ENCODE measurements around the gene MBD3L2B. TPM values are rescaled to one million over a fixed set of nuclear protein-coding genes. Genes with fewer than 3 reads are reported as not detected.

Gene MBD3L2B
- polyA plus RNA-seq, 1 donor (not counting 4 experiments of a cell fraction or from before 2014, with no cell fraction given) = not detected

DNA sequence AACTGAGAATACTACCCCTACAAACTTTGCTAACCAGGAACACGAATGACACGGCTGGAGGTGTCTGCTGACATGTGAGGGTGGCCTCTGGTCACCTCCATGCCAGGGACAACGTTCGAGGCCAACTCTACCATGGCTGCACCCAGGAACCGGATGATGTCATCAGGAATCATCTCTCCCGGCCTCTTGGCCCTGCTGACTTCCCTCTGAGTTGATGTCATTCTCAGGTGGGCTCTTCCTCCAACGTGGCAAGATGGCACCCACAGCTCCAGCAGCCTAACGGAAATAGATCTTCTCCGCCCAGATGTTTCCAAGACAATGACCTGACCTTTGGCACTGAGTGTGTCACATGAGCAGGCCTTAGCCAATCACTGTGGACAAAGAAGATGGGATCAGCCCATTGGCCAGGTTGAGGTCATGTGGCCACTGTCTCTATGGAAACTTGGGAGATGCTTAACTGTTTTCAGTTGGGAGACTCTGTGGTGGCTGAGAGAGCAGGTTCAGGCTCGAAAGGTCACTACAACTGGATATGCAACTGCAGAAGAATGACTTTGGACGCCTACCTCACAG is 15.0 kb downstream of the MBD3L2B start:
- H2AFZ ChIP-seq (ENCODE audit: control insufficient read depth, low read length) = no peak overlapping the region
- TF ChIP-seq EZH2 (IDR thresholded peaks at IDR 0.05; ENCODE audit: low read length) = no peak
- TF ChIP-seq, protein P1, sequence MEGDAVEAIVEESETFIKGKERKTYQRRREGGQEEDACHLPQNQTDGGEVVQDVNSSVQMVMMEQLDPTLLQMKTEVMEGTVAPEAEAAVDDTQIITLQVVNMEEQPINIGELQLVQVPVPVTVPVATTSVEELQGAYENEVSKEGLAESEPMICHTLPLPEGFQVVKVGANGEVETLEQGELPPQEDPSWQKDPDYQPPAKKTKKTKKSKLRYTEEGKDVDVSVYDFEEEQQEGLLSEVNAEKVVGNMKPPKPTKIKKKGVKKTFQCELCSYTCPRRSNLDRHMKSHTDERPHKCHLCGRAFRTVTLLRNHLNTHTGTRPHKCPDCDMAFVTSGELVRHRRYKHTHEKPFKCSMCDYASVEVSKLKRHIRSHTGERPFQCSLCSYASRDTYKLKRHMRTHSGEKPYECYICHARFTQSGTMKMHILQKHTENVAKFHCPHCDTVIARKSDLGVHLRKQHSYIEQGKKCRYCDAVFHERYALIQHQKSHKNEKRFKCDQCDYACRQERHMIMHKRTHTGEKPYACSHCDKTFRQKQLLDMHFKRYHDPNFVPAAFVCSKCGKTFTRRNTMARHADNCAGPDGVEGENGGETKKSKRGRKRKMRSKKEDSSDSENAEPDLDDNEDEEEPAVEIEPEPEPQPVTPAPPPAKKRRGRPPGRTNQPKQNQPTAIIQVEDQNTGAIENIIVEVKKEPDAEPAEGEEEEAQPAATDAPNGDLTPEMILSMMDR (optimal IDR thresholded peaks at IDR 0.05 in 1 of 3, IDR thresholded peaks at IDR 0.05 in 1 of 3, conservative IDR thresholded peaks at IDR 0.05 in 1 of 3; ENCODE audit: extremely low read depth in 1 of 3, insufficient read depth in 2 of 3, low read length in 3 of 3) = no peak
- H4K20me1 ChIP-seq (ENCODE audit: control insufficient read depth, extremely low read depth, insufficient read depth, low read length) = no peaks in the 10 kb centered on the region
- H3K4me3 ChIP-seq (ENCODE audit: control insufficient read depth in 2 of 3, extremely low read depth in 1 of 3, insufficient read depth in 2 of 3, low read depth in 1 of 3, low read length in 3 of 3) = no peak overlapping the region
- H3K36me3 ChIP-seq (ENCODE audit: control insufficient read depth in 2 of 2, extremely low read depth in 1 of 2, insufficient read depth in 2 of 2, low read length in 2 of 2) = no peaks in the 10 kb centered on the region
- H3K27me3 ChIP-seq (ENCODE audit: control insufficient read depth, extremely low read depth, insufficient read depth, low read length) = no peaks in the 10 kb centered on the region
- H3K9ac ChIP-seq (ENCODE audit: control insufficient read depth, extremely low read depth, insufficient read depth, low read length) = no peak overlapping the region
- H3K27ac ChIP-seq (ENCODE audit: control insufficient read depth, insufficient read depth, low read length) = no peak overlapping the region
- H3K9me1 ChIP-seq (ENCODE audit: control insufficient read depth, extremely low read depth, insufficient read depth, low read length) = no peaks in the 10 kb centered on the region
- no peak for DNase-seq (ENCODE audit: low read depth, low spot score)
- H3K9me3 ChIP-seq (ENCODE audit: control insufficient read depth, low read depth, low read length) = peaks cover 2% of the 10 kb centered on the region
- no peak overlapping the region for H3K4me2 ChIP-seq (ENCODE audit: control insufficient read depth, extremely low read depth, insufficient read depth, low read depth, low read length)
- no peaks in the 10 kb centered on the region for H3K79me2 ChIP-seq (ENCODE audit: control insufficient read depth, insufficient read depth, low read length)
- FAIRE-seq = no peak
- dilution Hi-C loops (cut with MboI; ENCODE audit: extremely low pct_ligation_motif_present, low sequenced_read_pairs) = no loop called here
- H3K4me1 ChIP-seq (ENCODE audit: control insufficient read depth, extremely low read depth, insufficient read depth, low read length) = no peaks in the 10 kb centered on the region

DNA sequence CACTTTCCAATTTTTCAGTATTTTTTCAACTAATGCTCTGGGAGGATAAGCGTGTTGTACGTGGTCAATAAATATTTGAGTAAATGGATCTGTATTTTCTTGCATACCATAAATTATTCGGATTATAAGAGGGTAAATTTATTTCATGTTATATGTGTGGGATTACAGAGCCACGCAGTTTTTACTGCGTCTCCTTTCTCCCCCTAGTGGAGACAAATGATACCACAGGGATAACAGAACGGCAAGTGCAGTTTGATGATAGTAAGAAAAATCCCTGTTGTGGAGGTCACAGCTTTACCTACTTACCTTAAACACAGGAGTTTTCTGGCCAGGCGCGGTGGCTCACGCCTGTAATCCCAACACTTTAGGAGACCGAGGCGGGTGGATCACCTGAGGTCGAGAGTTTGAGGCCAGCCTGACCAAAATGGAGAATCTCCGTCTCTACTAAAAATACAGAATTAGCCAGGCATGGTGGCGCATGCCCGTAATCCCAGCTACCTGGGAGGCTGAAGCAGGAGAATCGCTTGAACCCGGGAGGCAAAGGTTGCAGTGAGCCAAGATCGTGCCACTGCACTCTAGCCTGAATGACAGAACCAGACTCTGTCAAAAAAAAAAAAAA is 16.8 kb downstream of the MBD3L2B start:
- Histone ChIP-seq H2AFZ (ENCODE audit: control insufficient read depth, low read length) (no peak overlapping the region), H3K27ac (ENCODE audit: control insufficient read depth, insufficient read depth, low read length) (no peak overlapping the region), H3K9me1 (ENCODE audit: control insufficient read depth, extremely low read depth, insufficient read depth, low read length) (no peaks in the 10 kb centered on the region), H3K36me3 (ENCODE audit: control insufficient read depth in 2 of 2, extremely low read depth in 1 of 2, insufficient read depth in 2 of 2, low read length in 2 of 2) (no peaks in the 10 kb centered on the region), H3K4me3 (ENCODE audit: control insufficient read depth in 2 of 3, extremely low read depth in 1 of 3, insufficient read depth in 2 of 3, low read depth in 1 of 3, low read length in 3 of 3) (no peak overlapping the region), H4K20me1 (ENCODE audit: control insufficient read depth, extremely low read depth, insufficient read depth, low read length) (no peaks in the 10 kb centered on the region), H3K4me2 (ENCODE audit: control insufficient read depth, extremely low read depth, insufficient read depth, low read depth, low read length) (no peak overlapping the region), H3K4me1 (ENCODE audit: control insufficient read depth, extremely low read depth, insufficient read depth, low read length) (no peaks in the 10 kb centered on the region), H3K9ac (ENCODE audit: control insufficient read depth, extremely low read depth, insufficient read depth, low read length) (no peak overlapping the region), H3K79me2 (ENCODE audit: control insufficient read depth, insufficient read depth, low read length) (no peaks in the 10 kb centered on the region), H3K27me3 (ENCODE audit: control insufficient read depth, extremely low read depth, insufficient read depth, low read length) (no peaks in the 10 kb centered on the region), H3K9me3 (ENCODE audit: control insufficient read depth, low read depth, low read length) (peaks cover 2% of the 10 kb centered on the region)
- dilution Hi-C loops (cut with MboI; ENCODE audit: extremely low pct_ligation_motif_present, low sequenced_read_pairs) = no loop called here
- TF ChIP-seq EZH2 (IDR thresholded peaks at IDR 0.05; ENCODE audit: low read length) = no peak
- TF ChIP-seq, protein P1 (optimal IDR thresholded peaks at IDR 0.05 in 1 of 3, IDR thresholded peaks at IDR 0.05 in 1 of 3, conservative IDR thresholded peaks at IDR 0.05 in 1 of 3; ENCODE audit: extremely low read depth in 1 of 3, insufficient read depth in 2 of 3, low read length in 3 of 3) = peak in 2 of 3 experiments; percentile 40 to 46
- FAIRE-seq (no peak), DNase-seq (ENCODE audit: low read depth, low spot score) (no peak)

Measured in keratinocyte (primary cell).